Uterus (tissue), 4 donors: ENCODE results near the gene DPEP1. TPM values are rescaled to one million over a fixed set of nuclear protein-coding genes. Genes with fewer than 3 reads are reported as not detected.

Source experiments
- DNase-seq, 2 donors: peaks; one replicate each; pipeline ENCODE4 v3.0.0-alpha.2; 2019 to 2020
- H3K27ac ChIP-seq, 2 donors: fragments of 200-600 bp; sonication (generic); 1 replicate in 1 of 2; 2 replicates in 1 of 2; pipeline ENCODE4 v1.5.1; 2016 to 2018
- H3K27me3 ChIP-seq, 2 donors: fragments of 200-600 bp; sonication (generic); one replicate each; pipeline ENCODE4 v1.5.1; 2018 to 2019; ENCODE audit warnings: control low read depth in 1 of 2
- H3K36me3 ChIP-seq, 2 donors: fragments of 200-600 bp; sonication (generic); one replicate each; pipeline ENCODE4 v1.5.1; 2019; ENCODE audit warnings: control low read depth in 1 of 2
- H3K4me1 ChIP-seq, 2 donors: fragments of 200-600 bp; sonication (generic); one replicate each; pipeline ENCODE4 v1.5.1; 2018 to 2019; ENCODE audit warnings: control low read depth in 1 of 2
- H3K4me3 ChIP-seq, 2 donors: fragments of 200-600 bp; sonication (generic); 1 replicate in 1 of 2; 2 replicates in 1 of 2; pipeline ENCODE4 v1.5.1; 2018 to 2019; ENCODE audit warnings: mild to moderate bottlenecking in 1 of 2
- H3K9me3 ChIP-seq, 2 donors: fragments of 200-600 bp; sonication (generic); one replicate each; pipeline ENCODE4 v1.5.1; 2019; ENCODE audit warnings: control low read depth in 1 of 2
- CTCF ChIP-seq, 4 experiments: fragments of 200-600 bp in 2 of 4; fragments of 450-650 bp in 2 of 4; sonication (generic) in 2 of 4; IDR thresholded peaks; one replicate each; pipeline ENCODE4 v1.5.1; 2016 to 2019; ENCODE audit warnings: antibody characterized with exemption in 4 of 4, mild to moderate bottlenecking in 2 of 4, moderate library complexity in 1 of 4
- POLR2A ChIP-seq, 2 donors: fragments of 450-650 bp; IDR thresholded peaks; one replicate each; pipeline ENCODE4 v1.6.1; 2016; ENCODE audit warnings: antibody characterized with exemption in 2 of 2, mild to moderate bottlenecking in 1 of 2, moderate library complexity in 1 of 2
- intact Hi-C: fragments of 100-400 bp; cut with DNase I; formaldehyde crosslinking; loops from one replicate; pipeline ENCODE4 v1.15.1; 2023; ENCODE audit warnings: low total_unique reads
- total RNA-seq, 4 donors: library from RNA; depleted of rRNA in 3 of 4; stranded (reverse); fragments of >200 nt in 3 of 4; gene quantifications; one replicate each; pipeline versions ENCODE4 v1.1.0 to v1.2.4, GENCODE V29; 2014 to 2023
- donor health status: DM: yes; HTN: yes; CAD: no.

DPEP1 gene
- total RNA-seq, 4 donors from 2014 or later: 1.0 to 5.5 TPM; not detected in 2

DNA sequence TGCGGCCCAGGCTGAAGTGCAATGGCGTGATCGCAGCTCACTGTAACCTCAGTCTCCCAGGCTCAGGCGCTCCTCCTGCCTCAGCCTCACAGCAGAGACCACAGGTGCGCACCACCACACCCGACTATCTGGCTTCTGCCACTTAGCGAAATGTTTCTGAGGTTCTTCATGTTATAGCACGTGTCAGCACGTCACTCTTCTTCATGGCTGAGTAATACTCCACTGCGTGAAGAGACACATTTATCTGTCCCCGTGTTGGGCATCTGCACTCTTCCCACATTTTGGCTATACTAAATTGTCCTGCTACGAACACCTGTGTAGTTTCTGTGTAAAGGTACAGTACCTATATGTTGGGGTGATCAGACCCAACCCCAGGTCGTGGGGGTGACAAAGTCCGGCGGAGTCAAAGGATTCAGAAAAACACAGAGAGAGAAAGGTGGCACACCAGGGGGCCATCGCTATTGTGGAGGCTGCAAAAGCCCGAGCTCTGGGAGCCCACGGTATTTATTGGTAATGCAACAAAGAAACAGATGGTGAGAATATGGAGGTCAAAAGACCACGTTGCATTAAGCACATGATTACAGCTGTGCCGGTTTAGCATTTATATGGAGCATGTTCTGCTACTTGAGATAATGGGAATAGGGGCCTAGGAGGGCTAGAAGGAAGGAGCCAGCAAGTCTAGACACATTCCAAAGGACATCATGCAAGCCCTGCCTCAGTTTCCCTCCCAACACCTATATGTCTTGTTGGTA lies 851 bp upstream of the DPEP1 start:
- intact Hi-C loops: no loop called here

GRCh38 chr16:89613954-89614459 lies 565 bp downstream of the DPEP1 start:
- no peak overlapping the region for H3K4me3 ChIP-seq
- DNase-seq: no peak
- no peaks in the 10 kb centered on the region for H3K4me1 ChIP-seq
- no peaks in the 10 kb centered on the region for H3K27me3 ChIP-seq
- no peaks in the 10 kb centered on the region for H3K36me3 ChIP-seq
- intact Hi-C loops: no loop called here
- no peaks in the 10 kb centered on the region for H3K9me3 ChIP-seq
- no peak overlapping the region for H3K27ac ChIP-seq
- TF ChIP-seq POLR2A (IDR thresholded peaks at IDR 0.05) (no peak), CTCF (IDR thresholded peaks at IDR 0.05) (no peak)

More for the DNA sequence above, 851 bp upstream of the DPEP1 start:
- no peaks in the 10 kb centered on the region for H3K9me3 ChIP-seq
- no peaks in the 10 kb centered on the region for H3K27me3 ChIP-seq
- no peak for DNase-seq
- no peaks in the 10 kb centered on the region for H3K36me3 ChIP-seq
- H3K4me3 ChIP-seq: no peak overlapping the region
- TF ChIP-seq POLR2A (IDR thresholded peaks at IDR 0.05) (no peak), CTCF (IDR thresholded peaks at IDR 0.05) (no peak)
- H3K4me1 ChIP-seq: no peaks in the 10 kb centered on the region
- H3K27ac ChIP-seq: no peak overlapping the region

GRCh38 chr16:89615176-89615575 lies 1.7 kb downstream of the DPEP1 start:
- H3K27me3 ChIP-seq: no peaks in the 10 kb centered on the region
- no peaks in the 10 kb centered on the region for H3K9me3 ChIP-seq
- no peak for DNase-seq
- no peaks in the 10 kb centered on the region for H3K36me3 ChIP-seq
- no peak overlapping the region for H3K4me3 ChIP-seq
- no peak overlapping the region for H3K27ac ChIP-seq
- intact Hi-C loops: no loop called here
- no peaks in the 10 kb centered on the region for H3K4me1 ChIP-seq
- TF ChIP-seq POLR2A (IDR thresholded peaks at IDR 0.05) (no peak), CTCF (IDR thresholded peaks at IDR 0.05) (no peak)

DNA sequence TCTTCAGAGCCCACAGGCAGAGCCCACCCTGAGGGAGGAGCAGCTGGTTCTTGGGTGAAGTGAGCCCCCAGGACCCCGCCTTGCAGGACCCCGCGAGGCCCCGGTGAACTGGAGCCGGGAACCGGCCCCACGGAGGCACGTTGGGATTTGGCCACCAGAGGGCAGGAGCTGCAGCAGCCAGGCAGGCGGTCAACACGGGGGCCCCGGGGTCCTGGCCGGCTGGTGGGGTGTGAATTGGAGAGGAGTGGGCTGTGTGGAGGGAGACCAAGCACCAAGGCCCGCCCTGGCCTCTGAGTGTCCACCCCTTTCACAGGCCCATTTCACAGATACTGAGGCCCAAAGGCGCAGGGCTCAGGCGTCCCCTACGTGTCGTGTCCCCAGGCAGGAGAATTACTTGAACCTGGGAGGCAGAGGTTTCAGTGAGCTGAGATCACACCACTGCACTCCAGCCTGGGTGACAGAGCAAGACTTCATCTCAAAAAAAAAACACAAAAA lies 2.2 kb downstream of the DPEP1 start:
- no peaks in the 10 kb centered on the region for H3K4me1 ChIP-seq
- H3K36me3 ChIP-seq: no peaks in the 10 kb centered on the region
- DNase-seq: no peak
- no peak overlapping the region for H3K27ac ChIP-seq
- TF ChIP-seq CTCF (IDR thresholded peaks at IDR 0.05) (peak in 3 of 4 experiments; percentile 30 to 41 (median 40)), POLR2A (IDR thresholded peaks at IDR 0.05) (no peak)
- no peak overlapping the region for H3K4me3 ChIP-seq
- no peaks in the 10 kb centered on the region for H3K27me3 ChIP-seq
- H3K9me3 ChIP-seq: no peaks in the 10 kb centered on the region
- intact Hi-C loops: no loop called here

- Histone ChIP-seq H3K4me3 (no peak overlapping the region), H3K4me1 (no peaks in the 10 kb centered on the region), H3K27ac (no peak overlapping the region), H3K27me3 (no peaks in the 10 kb centered on the region), H3K9me3 (no peaks in the 10 kb centered on the region), H3K36me3 (no peaks in the 10 kb centered on the region)
- intact Hi-C loops: no loop called here
- TF ChIP-seq CTCF (IDR thresholded peaks at IDR 0.05) (no peak), POLR2A (IDR thresholded peaks at IDR 0.05) (no peak)
- no peak for DNase-seq
These were observed 3.2 kb downstream of the DPEP1 start for GRCh38 chr16:89616623-89617022.
